Fibroblast of mammary gland (primary cell): Measurements from ENCODE around the gene SPHK2.
"Not testable (repeated sequence)": the region's sequence is repeated elsewhere in the genome, so short reads cannot be mapped to it uniquely, and the experiment has no call there.

ENCODE experiments used
- DNase-seq: peaks from one replicate; pipeline ENCODE4 v3.0.0-alpha.2; 2010; ENCODE audit warnings: low read depth
- H3K4me3 ChIP-seq: 2 replicates; pipeline ENCODE4 v1.5.1; 2011; ENCODE audit warnings: low read depth, mild to moderate bottlenecking, low read length, moderate library complexity; ENCODE audit not compliant: control insufficient read depth
- TF ChIP-seq, protein P1 (sequence below): conservative IDR thresholded peaks from 2 replicates; pipeline ENCODE4 v1.5.1; 2011; ENCODE audit warnings: low read depth, low read length, inconsistent platforms; ENCODE audit not compliant: control insufficient read depth, insufficient read depth

The SPHK2 gene

DNA sequence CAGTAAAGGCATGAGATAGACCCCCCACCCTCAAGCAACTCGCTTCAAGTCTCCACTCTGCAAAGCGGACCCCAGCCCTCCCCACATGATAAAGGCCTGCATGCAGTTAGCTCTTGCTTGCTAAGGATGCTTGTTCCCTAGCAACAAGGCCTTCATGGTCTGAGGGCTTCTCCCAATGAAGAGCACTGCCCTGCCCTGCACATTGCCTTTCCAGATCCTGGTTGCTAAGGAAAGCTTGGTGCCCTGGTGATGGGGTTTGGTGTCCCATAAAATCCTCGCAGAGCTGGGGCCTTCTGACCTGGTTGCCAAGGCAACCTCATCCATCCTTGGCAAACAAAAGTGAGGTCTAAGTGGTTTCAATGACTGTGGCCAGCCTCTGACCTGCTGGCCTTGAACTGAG is 11.9 kb downstream of the SPHK2 start:
- no peak for DNase-seq
- H3K4me3 ChIP-seq = no peak overlapping the region
- TF ChIP-seq, protein P1, sequence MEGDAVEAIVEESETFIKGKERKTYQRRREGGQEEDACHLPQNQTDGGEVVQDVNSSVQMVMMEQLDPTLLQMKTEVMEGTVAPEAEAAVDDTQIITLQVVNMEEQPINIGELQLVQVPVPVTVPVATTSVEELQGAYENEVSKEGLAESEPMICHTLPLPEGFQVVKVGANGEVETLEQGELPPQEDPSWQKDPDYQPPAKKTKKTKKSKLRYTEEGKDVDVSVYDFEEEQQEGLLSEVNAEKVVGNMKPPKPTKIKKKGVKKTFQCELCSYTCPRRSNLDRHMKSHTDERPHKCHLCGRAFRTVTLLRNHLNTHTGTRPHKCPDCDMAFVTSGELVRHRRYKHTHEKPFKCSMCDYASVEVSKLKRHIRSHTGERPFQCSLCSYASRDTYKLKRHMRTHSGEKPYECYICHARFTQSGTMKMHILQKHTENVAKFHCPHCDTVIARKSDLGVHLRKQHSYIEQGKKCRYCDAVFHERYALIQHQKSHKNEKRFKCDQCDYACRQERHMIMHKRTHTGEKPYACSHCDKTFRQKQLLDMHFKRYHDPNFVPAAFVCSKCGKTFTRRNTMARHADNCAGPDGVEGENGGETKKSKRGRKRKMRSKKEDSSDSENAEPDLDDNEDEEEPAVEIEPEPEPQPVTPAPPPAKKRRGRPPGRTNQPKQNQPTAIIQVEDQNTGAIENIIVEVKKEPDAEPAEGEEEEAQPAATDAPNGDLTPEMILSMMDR = no peak

DNA sequence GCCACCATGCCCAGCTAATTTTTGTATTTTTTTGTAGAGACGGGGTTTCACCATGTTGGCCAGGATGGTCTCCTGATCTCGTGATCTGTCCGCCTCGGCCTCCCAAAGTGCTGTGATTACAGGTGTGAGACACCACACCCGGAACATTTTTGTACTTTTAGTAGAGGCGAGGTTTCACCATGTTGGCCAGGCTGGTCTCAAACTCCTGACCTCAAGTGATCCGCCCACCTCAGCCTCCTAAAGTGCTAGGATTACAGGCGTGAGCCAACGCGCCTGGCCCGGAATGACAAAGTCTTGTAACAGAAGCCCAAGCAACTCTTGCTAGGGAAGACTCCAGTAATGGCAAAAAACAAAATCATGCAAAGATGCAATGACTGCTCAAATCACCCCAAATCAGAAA is 13.0 kb downstream of the SPHK2 start:
- DNase-seq, H3K4me3 ChIP-seq: not testable (repeated sequence)

DNA sequence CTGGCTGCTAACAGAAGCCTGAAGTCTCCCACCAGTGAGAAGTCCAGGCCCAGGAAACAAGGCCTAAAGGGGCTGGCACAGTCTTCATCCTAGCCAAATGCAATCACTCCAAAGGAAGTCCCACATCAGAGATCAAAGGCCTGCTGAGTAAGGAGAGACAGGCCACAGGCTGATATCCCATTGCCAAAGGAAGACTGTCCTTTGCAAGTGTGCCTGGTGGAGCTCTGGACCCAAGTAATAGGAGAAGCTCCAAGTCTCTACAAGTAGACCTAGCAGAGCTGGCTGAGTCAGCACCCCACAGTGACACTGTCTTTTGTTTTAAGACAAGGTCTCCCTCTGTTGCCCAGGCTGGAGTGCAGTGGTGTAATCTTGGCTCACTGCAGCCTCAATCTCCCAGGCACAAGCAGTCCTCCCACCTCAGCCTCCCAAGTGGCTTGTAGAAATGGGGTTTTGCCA is 13.4 kb downstream of the SPHK2 start:
- TF ChIP-seq, protein P1 = no peak
- peak; percentile 64 for DNase-seq
- H3K4me3 ChIP-seq = no peak overlapping the region

DNA sequence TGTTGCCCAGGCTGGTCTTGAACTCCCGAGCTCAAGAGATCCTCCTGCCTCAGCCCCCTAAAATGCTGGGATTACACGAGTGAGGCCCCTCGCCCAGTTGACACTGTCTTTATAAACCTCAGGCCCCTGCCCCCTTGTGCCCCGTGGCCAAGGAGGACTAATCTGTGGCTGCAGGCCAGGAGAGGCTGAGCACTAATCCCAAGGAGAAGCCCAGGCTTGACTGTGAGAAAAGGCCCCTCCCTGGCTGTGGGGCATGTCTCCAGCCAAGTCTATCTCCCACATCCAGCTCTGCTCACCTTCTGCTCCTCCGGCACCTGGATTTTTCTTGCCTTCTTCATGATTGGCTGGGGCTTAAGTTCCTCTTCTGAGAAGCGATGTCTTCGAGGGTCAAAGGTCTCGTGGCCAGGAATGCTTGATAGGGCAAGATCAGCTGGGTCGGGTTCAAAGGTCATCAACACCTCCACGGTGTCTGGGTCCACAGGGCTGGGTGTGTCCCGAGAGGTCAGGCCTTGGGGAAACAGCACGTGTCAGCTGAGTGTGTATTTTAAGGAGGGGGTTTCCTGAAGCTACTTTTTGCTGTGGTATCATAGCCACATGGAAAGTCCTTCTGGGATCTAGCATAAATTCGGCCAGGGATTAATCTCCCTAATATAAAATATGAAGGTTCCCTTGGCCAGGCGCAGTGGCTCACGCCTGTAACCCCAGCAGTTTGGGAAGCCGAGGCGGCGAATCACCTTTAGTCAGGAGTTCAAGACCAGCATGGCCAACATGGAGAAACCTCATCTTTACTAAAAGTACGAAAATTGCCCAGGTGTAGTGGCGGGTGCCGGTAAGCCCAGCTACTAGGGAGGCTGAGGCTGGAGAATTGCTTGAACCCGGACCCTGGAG is 14.1 kb downstream of the SPHK2 start:
- DNase-seq = no peak
- H3K4me3 ChIP-seq = no peak overlapping the region

GRCh38 chr19:48634036-48634342 is 14.7 kb downstream of the SPHK2 start:
- peak overlapping the region; percentile 33 for H3K4me3 ChIP-seq
- DNase-seq = no peak
- TF ChIP-seq, protein P1 = no peak

More for the DNA sequence above, 14.1 kb downstream of the SPHK2 start:
- TF ChIP-seq, protein P1 = no peak

DNA sequence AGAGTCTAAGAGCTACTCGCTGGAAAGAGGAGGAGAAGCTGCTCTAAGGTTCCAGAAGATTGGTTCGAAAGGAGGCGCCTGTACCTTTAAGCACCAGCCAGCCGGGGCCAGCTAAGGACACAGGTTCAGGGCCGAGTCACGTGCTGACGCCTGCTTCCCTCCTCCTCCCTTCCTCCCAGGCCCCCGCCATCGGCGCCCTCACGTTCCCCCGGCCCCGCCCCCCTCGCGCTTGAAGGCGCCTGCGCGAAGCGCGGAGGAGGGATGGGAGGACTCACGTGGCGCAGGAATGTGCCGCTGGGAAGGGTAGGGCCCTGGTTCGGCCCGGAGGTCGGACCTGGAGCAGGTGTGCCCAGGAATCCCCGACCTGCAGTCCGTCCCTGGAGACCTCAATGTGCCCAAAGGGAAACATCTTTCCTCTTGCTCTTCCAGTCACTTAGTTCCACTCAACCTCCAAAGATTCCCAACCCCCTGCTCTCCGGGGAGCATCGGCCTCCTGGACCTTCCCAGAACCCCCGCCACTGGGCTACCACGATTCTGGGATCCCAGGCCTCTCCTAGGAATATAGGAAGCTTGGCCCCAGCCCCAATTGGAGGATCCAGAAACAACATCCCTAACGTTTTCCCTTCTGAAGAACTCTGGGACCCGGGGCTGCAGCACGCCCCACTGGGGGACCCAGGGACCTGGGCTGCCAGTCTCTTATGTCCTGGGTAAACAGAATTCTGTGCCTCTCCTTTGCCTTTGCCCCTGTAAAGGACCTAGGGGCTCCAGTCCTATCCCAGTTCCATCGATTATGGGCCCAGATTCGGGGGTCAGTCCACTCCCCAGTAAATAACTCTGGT is 15.3 kb downstream of the SPHK2 start:
- peak; percentile 94 for DNase-seq
- TF ChIP-seq, protein P1 = no peak
- H3K4me3 ChIP-seq = peak overlapping the region; percentile 33
